Articular chondrocyte of knee joint (primary cell): ENCODE measurements around the gene GPS1. TPM values are rescaled to one million over a fixed set of nuclear protein-coding genes. Genes with fewer than 3 reads are reported as not detected.

ENCODE experiments used
- total RNA-seq: library from RNA; depleted of rRNA; stranded (reverse); fragments of >200 nt; gene quantifications from 2 replicates; pipeline ENCODE4 v1.2.3, GENCODE V29; 2012

Gene GPS1
- 70.8 and 78.7 TPM in 2 replicates for total RNA-seq

DNA sequence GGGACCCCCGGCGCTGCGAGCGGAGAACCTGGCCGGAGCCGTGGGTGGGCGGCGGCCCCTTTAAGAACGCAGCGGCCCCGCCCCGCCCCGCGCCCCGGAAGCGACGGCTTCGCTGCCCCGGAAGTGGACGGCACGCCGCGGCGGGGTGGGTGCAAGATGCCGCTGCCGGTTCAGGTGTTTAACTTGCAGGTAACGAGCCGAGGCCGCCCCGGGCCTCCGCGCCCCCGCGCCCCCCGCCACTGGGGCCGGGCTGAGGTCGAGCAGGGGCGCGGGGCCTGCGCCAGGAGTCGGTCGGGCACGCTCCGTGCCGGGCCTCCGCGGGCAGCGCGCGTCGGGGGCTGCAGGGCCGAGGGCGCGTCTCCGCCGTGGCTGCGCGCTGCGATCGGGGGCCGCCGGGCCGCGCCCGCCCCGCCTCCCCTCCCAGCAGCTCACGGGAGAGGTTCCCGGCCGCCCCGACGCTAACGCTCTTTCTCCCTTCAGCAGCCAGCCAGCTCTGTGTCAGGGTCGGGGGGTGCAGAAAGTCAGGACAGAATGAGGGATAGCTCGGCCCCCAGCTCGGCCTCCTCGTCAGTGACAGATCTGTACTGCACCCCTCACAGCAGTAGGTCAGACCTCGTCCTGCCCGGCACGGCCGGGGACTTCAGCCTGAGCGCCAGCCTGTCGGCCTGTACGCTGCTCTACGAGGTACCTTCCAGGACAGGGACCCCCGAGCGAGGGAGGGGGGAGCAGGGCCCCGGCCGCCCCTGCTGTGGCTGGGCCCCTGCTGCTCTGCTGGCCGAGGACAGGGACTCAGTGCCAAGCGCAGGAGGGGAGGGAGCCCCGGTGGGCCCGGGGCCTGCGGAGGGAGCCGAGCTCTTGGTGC is at the start of gene GPS1, which contains the start of gene RFNG:
Gene GPS1, plus strand, starts transcription at position 123 of the 862 bp plus-strand sequence. Its CDS starts 34 bp downstream, at position 157.
Gene RFNG, minus strand, starts transcription at position 36 of the 862 bp plus-strand sequence. CDS start 45 bp downstream, outside the sequence.

DNA sequence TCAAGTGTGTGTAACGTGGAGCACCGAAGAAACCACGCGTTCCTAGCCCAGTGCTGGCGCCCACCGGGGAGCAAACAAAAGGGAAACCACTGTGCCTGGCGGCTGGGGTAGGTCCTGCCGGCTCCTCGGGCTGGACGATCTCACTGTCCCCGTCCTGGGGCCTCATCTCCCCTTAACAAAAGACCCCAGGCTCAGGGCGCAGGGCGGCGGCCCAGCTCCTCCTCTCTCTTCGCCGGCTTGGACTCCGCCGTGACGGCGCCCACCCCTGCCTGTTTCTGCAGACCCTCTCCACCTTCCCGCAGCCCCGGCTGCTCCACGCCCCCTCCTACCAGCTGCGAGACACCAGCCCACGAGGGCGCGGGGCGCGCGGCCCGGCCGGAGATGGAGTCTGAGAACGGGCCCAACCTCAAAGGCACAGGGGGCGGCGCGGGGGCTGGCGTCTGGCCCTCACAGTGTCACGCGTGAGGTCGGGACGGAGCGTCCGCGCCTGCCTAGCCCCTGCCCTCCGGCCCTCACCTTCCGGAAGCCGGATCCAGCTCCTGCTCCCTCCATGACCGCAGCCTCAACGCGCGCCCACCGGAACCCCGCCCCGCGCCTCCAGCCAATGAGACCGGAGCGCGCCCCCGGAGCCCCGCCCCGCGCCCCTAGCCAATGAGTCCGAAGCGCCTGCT is 29.3 kb upstream of the GPS1 start, which contains the start of gene CENPX:
Gene CENPX, minus strand, starts transcription at position 569 of the 671 bp plus-strand sequence. Its CDS starts 17 bp downstream, at position 552.

DNA sequence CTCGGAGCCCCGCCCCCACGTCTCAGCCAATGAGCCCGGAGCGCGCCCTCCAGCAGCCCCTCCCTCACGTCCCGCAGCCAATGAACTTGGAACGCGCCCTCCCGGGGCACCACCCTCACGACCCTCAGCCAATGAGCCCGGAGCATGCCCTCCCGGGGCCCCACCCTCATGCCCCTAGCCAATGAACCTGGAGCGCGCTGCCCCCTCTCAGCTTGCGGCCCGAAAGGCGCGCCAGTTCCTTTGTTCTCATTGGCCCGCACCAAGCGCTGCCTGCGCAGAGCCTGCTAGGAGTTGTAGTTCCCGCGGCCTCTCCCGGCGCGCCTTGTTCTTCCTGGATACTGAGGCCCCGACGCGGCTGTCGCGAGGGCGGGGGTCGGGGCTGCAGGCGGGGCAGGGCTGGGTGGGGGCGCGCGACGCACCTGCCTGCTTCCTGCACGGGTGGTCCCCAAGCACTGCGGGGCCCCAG is 28.7 kb upstream of the GPS1 start, which contains the start of gene LRRC45:
Gene LRRC45, plus strand, starts transcription at position 325 of the 466 bp plus-strand sequence. CDS start 339 bp downstream, outside the sequence.

DNA sequence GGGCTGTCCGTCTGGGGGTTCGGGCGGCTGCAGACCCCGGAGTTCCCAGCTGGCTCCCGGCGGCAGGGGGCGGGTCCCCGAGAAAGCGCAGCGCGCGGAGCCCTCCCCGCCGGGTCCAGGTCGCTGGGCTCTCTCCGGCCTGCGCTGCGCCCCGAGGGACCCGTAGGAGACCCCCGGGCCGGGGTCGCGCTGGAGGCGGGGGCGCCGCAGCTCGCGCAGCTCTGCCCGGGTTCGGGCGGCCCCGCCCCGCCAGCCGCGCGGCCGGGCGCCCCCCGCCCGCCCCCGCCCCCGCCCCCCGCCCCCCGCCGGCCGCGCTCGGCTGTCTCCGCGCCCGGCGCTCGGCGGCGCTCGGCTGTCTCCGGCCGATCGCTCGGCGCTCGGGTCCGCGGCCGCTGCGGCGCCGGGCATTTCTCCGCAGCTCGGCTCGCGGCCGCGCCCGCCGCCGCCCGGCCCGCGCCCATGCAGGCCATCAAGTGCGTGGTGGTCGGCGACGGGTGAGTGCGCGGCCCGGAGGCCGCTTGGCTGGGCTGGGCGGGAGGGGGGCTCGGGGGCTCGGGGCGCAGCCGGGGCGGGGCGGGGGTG is 20.3 kb upstream of the GPS1 start, which contains the start of gene RAC3:
Gene RAC3, plus strand, starts transcription at position 376 of the 582 bp plus-strand sequence. Its CDS starts 84 bp downstream, at position 460.

GRCh38 chr17:82037092-82037888 is 14.4 kb upstream of the GPS1 start, which contains the start of gene DCXR:
Gene DCXR, minus strand, starts transcription at chr17:82037697. Its CDS starts 15 bp downstream, at chr17:82037682.

DNA sequence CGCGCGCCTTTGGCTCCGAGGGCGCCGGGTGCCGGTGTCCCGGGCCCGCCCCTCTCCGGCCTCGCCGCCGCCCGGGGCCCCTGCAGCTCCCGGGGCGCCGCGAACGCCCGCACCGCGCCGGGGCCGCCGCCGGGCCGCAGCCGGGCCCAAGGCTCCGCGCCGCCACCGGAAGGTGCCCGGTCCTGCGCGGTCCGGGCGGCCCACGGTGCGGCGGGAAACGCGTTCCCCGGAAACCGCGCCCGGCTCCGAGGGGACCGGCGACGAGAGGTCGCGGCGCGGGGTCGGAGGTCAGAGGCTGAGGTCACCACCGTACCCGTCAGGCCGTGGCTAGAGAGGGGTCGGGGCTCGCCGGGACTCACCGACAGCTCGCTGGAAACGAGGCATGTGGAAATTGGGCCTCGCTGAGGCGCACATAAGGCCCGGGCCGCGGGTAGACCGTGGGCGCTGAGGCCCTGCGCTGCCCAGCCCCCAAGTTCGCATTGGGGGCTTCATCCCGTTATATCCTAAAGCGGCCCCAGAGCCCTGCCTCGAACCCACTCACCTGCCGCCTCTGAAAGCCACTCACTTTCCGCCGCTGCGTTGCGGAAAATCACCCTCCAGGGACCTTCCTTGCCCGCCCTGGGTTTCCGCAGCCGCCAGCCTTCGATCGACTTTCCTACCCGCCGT is 14.1 kb downstream of the GPS1 start, which contains the start of gene DUS1L:
Gene DUS1L, minus strand, starts transcription at position 167 of the 666 bp plus-strand sequence. CDS start 745 bp downstream, outside the sequence.

DNA sequence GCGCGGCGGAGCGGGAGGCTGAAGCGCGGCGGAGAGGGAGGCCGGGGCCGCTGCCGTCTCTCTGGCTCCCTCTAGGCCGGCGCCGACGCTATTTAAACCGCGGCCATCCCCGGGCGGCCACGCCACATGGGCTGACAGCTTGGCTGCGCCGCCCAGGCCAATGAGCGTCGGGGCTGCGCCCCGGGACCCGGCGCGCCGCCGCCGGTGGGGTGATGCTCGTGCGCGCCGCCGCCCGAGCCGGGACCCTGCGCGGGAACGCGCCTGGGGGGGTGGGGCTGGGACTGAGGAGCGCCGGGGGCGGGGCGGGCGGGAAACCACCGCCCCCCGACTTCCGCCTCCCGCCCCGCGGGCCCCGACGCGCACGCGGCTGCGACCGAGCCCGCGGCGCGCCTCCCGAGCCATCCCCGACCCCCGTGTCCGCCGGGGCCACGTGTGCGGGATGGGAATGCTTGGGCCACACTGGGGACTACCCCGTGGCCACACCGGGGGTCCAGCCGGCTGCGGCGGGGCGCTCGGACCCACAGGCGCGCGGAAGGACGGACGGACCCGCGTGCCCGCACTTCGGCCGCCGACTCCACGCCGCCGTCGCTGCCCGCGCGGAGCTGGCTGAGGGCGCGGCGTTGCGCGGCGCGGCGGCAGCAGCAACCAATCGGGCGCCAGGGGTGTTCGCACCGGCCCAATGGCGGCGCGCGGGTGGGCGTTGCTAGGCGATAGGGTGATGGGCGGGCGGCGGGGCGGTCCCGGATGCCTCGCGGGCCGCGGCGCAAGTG is 46.7 kb downstream of the GPS1 start, which contains the start of gene FASN:
Gene FASN, minus strand, starts transcription at position 68 of the 770 bp plus-strand sequence. CDS start 1,791 bp downstream, outside the sequence.

Other genes starting within 250 kb of the GPS1 start
- gene GCGR, start 247.7 kb upstream of the GPS1 start, total RNA-seq = not detected in 2 replicates
- gene MCRIP1, start 218.6 kb upstream of the GPS1 start, total RNA-seq = 74.4 and 76.3 TPM in 2 replicates
- gene PPP1R27, start 216.8 kb upstream of the GPS1 start, total RNA-seq = not detected in 2 replicates
- 1,029 and 1,052 TPM in 2 replicates for gene P4HB, start 191.4 kb upstream of the GPS1 start, total RNA-seq
- 101 and 134 TPM in 2 replicates for gene ARHGDIA, start 180.6 kb upstream of the GPS1 start, total RNA-seq
- gene ALYREF, start 160.3 kb upstream of the GPS1 start, total RNA-seq = 73.4 and 74.3 TPM in 2 replicates
- 121 and 124 TPM in 2 replicates for gene ANAPC11, start 160.2 kb upstream of the GPS1 start, total RNA-seq
- 0.13 and 0.43 TPM in 2 replicates for gene NPB, start 149.7 kb upstream of the GPS1 start, total RNA-seq
- gene PCYT2, start 140.5 kb upstream of the GPS1 start, total RNA-seq = 29.8 and 32.8 TPM in 2 replicates
- gene SIRT7, start 133.7 kb upstream of the GPS1 start, total RNA-seq = 15.4 and 15.7 TPM in 2 replicates
- gene MAFG, start 124.2 kb upstream of the GPS1 start, total RNA-seq = 12.9 and 14.5 TPM in 2 replicates
- 64.2 and 98.0 TPM in 2 replicates for gene PYCR1, start 114.6 kb upstream of the GPS1 start, total RNA-seq
- not detected in 2 replicates for gene MYADML2, start 104.7 kb upstream of the GPS1 start, total RNA-seq
- gene NOTUM, start 90.7 kb upstream of the GPS1 start, total RNA-seq = not detected in 2 replicates
- gene ASPSCR1, start 74.3 kb upstream of the GPS1 start, total RNA-seq = 18.8 and 22.2 TPM in 2 replicates
- gene CENPX, start 29.0 kb upstream of the GPS1 start, total RNA-seq = 17.1 and 25.3 TPM in 2 replicates
- 7.5 and 7.7 TPM in 2 replicates for gene LRRC45, start 28.6 kb upstream of the GPS1 start, total RNA-seq
- 2.1 and 7.1 TPM in 2 replicates for gene RAC3, start 20.2 kb upstream of the GPS1 start, total RNA-seq
- 31.0 and 31.9 TPM in 2 replicates for gene DCXR, start 14.2 kb upstream of the GPS1 start, total RNA-seq
- gene RFNG, start 87 bp upstream of the GPS1 start, total RNA-seq = 33.5 and 43.4 TPM in 2 replicates
- 22.8 and 35.9 TPM in 2 replicates for gene DUS1L, start 13.9 kb downstream of the GPS1 start, total RNA-seq
- gene FASN, start 46.3 kb downstream of the GPS1 start, total RNA-seq = 40.9 and 57.5 TPM in 2 replicates
- gene CCDC57, start 160.9 kb downstream of the GPS1 start, total RNA-seq = 16.7 and 17.9 TPM in 2 replicates
- 108 and 125 TPM in 2 replicates for gene SLC16A3, start 177.1 kb downstream of the GPS1 start, total RNA-seq
- 49.0 and 49.5 TPM in 2 replicates for gene CSNK1D, start 221.8 kb downstream of the GPS1 start, total RNA-seq